HepG2 (cell line): ENCODE data around the gene C20orf96. TPM values are rescaled to one million over a fixed set of nuclear protein-coding genes. Genes with fewer than 3 reads are reported as not detected.
A peak's percentile ranks its signal among the peaks of the same experiment; 100 is the strongest.

Source experiments
- CBX5 ChIP-seq: sonication (generic); formaldehyde crosslinking; IDR thresholded peaks from 2 replicates; pipeline ENCODE4 v1.4.0; 2020; ENCODE audit warnings: missing genetic modification reagents, borderline replicate concordance
- CREB1 ChIP-seq, 2 experiments: fragments of 450-650 bp in 1 of 2; IDR thresholded peaks; 2 replicates each; pipeline ENCODE4 v1.6.1; 2016 to 2017; ENCODE audit warnings: control low read depth in 1 of 2, mild to moderate bottlenecking in 1 of 2, missing compliant biosample characterization in 1 of 2, missing genetic modification characterization in 1 of 2
- HMGXB4 ChIP-seq, 2 experiments: sonication (generic) in 1 of 2; formaldehyde crosslinking in 1 of 2; IDR thresholded peaks; 2 replicates each; pipeline versions ENCODE4 v1.4.0 to v1.6.1; 2018 to 2020; ENCODE audit warnings: missing genetic modification reagents in 2 of 2, borderline replicate concordance in 1 of 2, low read depth in 1 of 2, mild to moderate bottlenecking in 1 of 2, missing biosample characterization in 1 of 2
- KLF15 ChIP-seq: sonication (generic); formaldehyde crosslinking; IDR thresholded peaks from 2 replicates; pipeline ENCODE4 v1.8.1; 2023; ENCODE audit warnings: borderline replicate concordance, mild to moderate bottlenecking, inconsistent platforms, missing genetic modification reagents, mixed read lengths
- MBNL3 ChIP-seq: fragments of 250-450 bp; sonication (Bioruptor Pico); conservative IDR thresholded peaks from 2 replicates; pipeline ENCODE4 v1.8.0; 2022; ENCODE audit warnings: mild to moderate bottlenecking, inconsistent platforms
- NFIB ChIP-seq: sonication (generic); formaldehyde crosslinking; IDR thresholded peaks from 2 replicates; pipeline ENCODE4 v1.9.0; 2021; ENCODE audit warnings: missing genetic modification reagents, mild to moderate bottlenecking, borderline replicate concordance
- REPIN1 ChIP-seq: sonication (generic); formaldehyde crosslinking; IDR thresholded peaks from 2 replicates; pipeline ENCODE4 v1.8.0; 2022; ENCODE audit warnings: missing genetic modification reagents, low read depth, mild to moderate bottlenecking, borderline replicate concordance
- SMARCC2 ChIP-seq: fragments of 450-650 bp; IDR thresholded peaks from 2 replicates; pipeline ENCODE4 v1.6.1; 2017; ENCODE audit warnings: antibody characterized with exemption, mild to moderate bottlenecking
- SP1 ChIP-seq, 2 experiments: fragments of 450-650 bp in 1 of 2; sonication (generic) in 1 of 2; formaldehyde crosslinking in 1 of 2; IDR thresholded peaks; 2 replicates each; pipeline versions ENCODE4 v1.4.0 to v1.6.1; 2016 to 2020; ENCODE audit warnings: missing genetic modification reagents in 1 of 2
- TAF1 ChIP-seq: sonication (generic); formaldehyde crosslinking; IDR thresholded peaks from 2 replicates; pipeline ENCODE4 v1.4.0; 2020; ENCODE audit warnings: missing genetic modification reagents
- TRAFD1 ChIP-seq: sonication (generic); formaldehyde crosslinking; IDR thresholded peaks from 2 replicates; pipeline ENCODE4 v1.5.1; 2020; ENCODE audit warnings: missing genetic modification reagents, mild to moderate bottlenecking, borderline replicate concordance
- ZBED4 ChIP-seq: sonication (generic); formaldehyde crosslinking; IDR thresholded peaks from 2 replicates; pipeline ENCODE4 v1.4.0; 2020; ENCODE audit warnings: missing genetic modification reagents, borderline replicate concordance
- ZBTB14 ChIP-seq: sonication (generic); formaldehyde crosslinking; IDR thresholded peaks from 2 replicates; pipeline ENCODE4 v1.4.0; 2020; ENCODE audit warnings: missing genetic modification reagents
- ZKSCAN5 ChIP-seq: sonication (generic); formaldehyde crosslinking; IDR thresholded peaks from 2 replicates; pipeline ENCODE4 v1.5.1; 2020; ENCODE audit warnings: mild to moderate bottlenecking, missing genetic modification reagents
- ZNF281 ChIP-seq: sonication (generic); formaldehyde crosslinking; IDR thresholded peaks from 2 replicates; pipeline ENCODE4 v1.4.0; 2020; ENCODE audit warnings: missing genetic modification reagents, borderline replicate concordance
- ZNF737 ChIP-seq: sonication (generic); formaldehyde crosslinking; IDR thresholded peaks from 2 replicates; pipeline ENCODE4 v1.5.0; 2020; ENCODE audit warnings: missing genetic modification reagents, mild to moderate bottlenecking, borderline replicate concordance
- polyA plus RNA-seq, 8 experiments: library from polyadenylated mRNA; depleted of rRNA in 3 of 8; stranded (reverse) in 7 of 8; unstranded in 1 of 8; fragments of >200 nt; fragmentation: Illumina TruSeq in 4 of 8; extraction: Trizol in 4 of 8; gene quantifications; 2 replicates each; pipeline versions ENCODE4 v1.2.1 to v1.2.3, GENCODE V29; 2011 to 2016; ENCODE audit warnings: low read depth in 4 of 8, missing spikeins in 1 of 8, mixed read lengths in 1 of 8; ENCODE audit not compliant: insufficient read depth in 1 of 8
- total RNA-seq, 5 experiments: library from RNA; depleted of rRNA; stranded (reverse); fragments of >200 nt; fragmentation: Illumina TruSeq; extraction: Trizol; gene quantifications; 2 replicates each; pipeline ENCODE4 v1.2.3, GENCODE V29; 2016; ENCODE audit warnings: low read depth in 1 of 5

The C20orf96 gene
- total and polyA plus RNA-seq, 2 of the 13 experiments (the other 11 are each of a cell fraction or from before 2014, with no cell fraction given) = 3.8 to 20.6 TPM

- no peak for TF ChIP-seq NFIB (CRISPR knock-in tag)
- peak; percentile 58; the same call in 1 of the 2 replicates for TF ChIP-seq TAF1 (CRISPR knock-in tag)
- TF ChIP-seq CREB1 (IDR thresholded peaks at IDR 0.05) = no peak
- no peak for TF ChIP-seq CREB1 (CRISPR knock-in tag; IDR thresholded peaks at IDR 0.05)
- no peak for TF ChIP-seq KLF15 (CRISPR knock-in tag)
- TF ChIP-seq ZNF737 = peak; percentile 81; the same call in 1 of the 2 replicates
- TF ChIP-seq MBNL3 (CRISPR knock-in tag) = no peak
- no peak for TF ChIP-seq TRAFD1 (CRISPR knock-in tag)
- TF ChIP-seq ZKSCAN5 (CRISPR knock-in tag) = no peak
- peak; percentile 75 for TF ChIP-seq CBX5 (CRISPR knock-in tag)
- no peak for TF ChIP-seq REPIN1
- no peak for TF ChIP-seq SMARCC2
- peak; percentile 56; the same call in 1 of the 2 replicates for TF ChIP-seq ZBED4 (CRISPR knock-in tag)
- TF ChIP-seq ZNF281 (CRISPR knock-in tag) = peak; percentile 89
- TF ChIP-seq HMGXB4 (CRISPR knock-in tag; IDR thresholded peaks at IDR 0.05; ENCODE audit: borderline replicate concordance in 1 of 2, low read depth in 1 of 2) = peak; percentile 22 to 48; a peak in 3 of 4 replicates
- TF ChIP-seq SP1 (IDR thresholded peaks at IDR 0.05) = no peak
- 0 out of 2 replicates have a peak, but pooled peaks have one; percentile 19 for TF ChIP-seq SP1 (CRISPR knock-in tag; IDR thresholded peaks at IDR 0.05)
- TF ChIP-seq ZBTB14 (CRISPR knock-in tag) = peak; percentile 59; the same call in 1 of the 2 replicates
These were observed 36.2 kb upstream of the C20orf96 start (continued) for GRCh38 chr20:326645-327185.
